Activated CD4-positive, alpha-beta T cell treated with anti-CD3 and anti-CD28 coated beads, Interleukin-2, amount 50 U/mL, for 1 hour (primary cell): ENCODE measurements around the gene ACTR1B.
"Not testable (repeated sequence)": the region's sequence is repeated elsewhere in the genome, so short reads cannot be mapped to it uniquely, and the experiment has no call there.

Experiments
- DNase-seq: peaks from one replicate; pipeline ENCODE4 v3.0.0-alpha.2; 2020

ACTR1B gene

GRCh38 chr2:97608745-97609144, 55.1 kb downstream of the ACTR1B start:
- not testable (repeated sequence) for DNase-seq
